Measurements from ENCODE around the gene RBM39.

GRCh38 chr20:35681960-35682359 is 60.1 kb downstream of the RBM39 start:
- TF ChIP-seq CTCF (CRISPR knock-in tag; IDR thresholded peaks at IDR 0.05) (no peak), BHLHE40 (IDR thresholded peaks at IDR 0.05; ENCODE audit: low read length) (no peak), TCF7 (IDR thresholded peaks at IDR 0.05; ENCODE audit: low read depth) (no peak), XRCC5 (optimal IDR thresholded peaks at IDR 0.05; ENCODE audit: low read length) (no peak), MAX (IDR thresholded peaks at IDR 0.05) (no peak), SETDB1 (CRISPR knock-in tag; IDR thresholded peaks at IDR 0.05; ENCODE audit: borderline replicate concordance) (no peak), ZNF710 (CRISPR knock-in tag; IDR thresholded peaks at IDR 0.05; ENCODE audit: borderline replicate concordance) (no peak), POLR2A (IDR thresholded peaks at IDR 0.05; ENCODE audit: insufficient read depth in 1 of 2, low read depth in 2 of 2, low read length in 2 of 2) (no peak), PHF8 (CRISPR knock-in tag; IDR thresholded peaks at IDR 0.05) (no peak), TAF15 (IDR thresholded peaks at IDR 0.05; ENCODE audit: low read depth, low read length, poor library complexity, severe bottlenecking) (no peak)
